ENCODE data around the gene ABCA4.
"Not testable (repeated sequence)": the region's sequence is repeated elsewhere in the genome, so short reads cannot be mapped to it uniquely, and the experiment has no call there.

ABCA4 gene

GRCh38 chr1:93979040-93979717 is 141.8 kb downstream of the ABCA4 start:
- DNase-seq (ENCODE audit: low read depth), result no peak

- DNase-seq (ENCODE audit: low read depth), result peak; percentile 24
These were observed 143.4 kb downstream of the ABCA4 start for GRCh38 chr1:93977598-93977945.

DNA sequence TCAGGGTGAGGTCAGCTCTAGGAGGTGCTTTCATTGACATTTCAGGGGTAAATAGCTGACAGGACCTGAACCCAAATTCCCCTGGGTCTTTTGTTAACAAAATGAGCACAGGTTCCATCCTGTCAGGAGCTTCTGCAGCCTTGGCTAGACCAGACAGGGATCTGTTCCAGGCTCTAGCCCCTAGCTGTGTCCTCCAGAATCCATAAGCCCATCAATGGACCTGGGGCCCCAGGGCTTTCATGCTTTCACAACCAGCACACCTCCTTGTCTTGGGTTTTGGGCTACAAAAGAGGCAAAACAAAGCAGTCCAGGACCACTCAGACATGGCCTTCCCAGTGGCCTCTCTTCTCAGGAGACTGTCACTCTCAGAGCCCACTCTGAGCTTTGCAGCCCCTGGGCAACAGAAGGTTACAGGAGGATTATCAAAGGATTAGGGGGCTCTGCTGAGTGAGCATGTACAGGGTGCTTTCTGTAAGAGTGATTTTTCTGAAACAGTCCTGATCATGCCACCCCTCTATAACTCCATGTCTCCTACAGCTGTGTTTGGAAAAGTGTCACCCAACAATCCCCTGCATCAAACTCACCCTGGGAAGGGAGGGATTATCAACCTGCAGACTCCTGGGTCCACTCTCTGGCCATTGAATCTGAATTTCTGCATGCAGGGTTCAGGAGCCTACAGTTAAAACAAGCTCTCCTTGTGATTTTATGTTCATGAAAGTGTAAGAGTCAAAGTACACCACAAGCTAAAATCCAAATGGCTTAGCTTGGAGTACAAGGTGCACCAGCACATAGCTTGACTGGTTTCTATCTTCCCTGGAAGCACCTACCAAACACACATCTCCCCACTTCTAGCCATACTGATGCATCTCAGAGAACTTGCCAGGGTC is 144.0 kb downstream of the ABCA4 start:
- DNase-seq (ENCODE audit: low read depth), result no peak

DNA sequence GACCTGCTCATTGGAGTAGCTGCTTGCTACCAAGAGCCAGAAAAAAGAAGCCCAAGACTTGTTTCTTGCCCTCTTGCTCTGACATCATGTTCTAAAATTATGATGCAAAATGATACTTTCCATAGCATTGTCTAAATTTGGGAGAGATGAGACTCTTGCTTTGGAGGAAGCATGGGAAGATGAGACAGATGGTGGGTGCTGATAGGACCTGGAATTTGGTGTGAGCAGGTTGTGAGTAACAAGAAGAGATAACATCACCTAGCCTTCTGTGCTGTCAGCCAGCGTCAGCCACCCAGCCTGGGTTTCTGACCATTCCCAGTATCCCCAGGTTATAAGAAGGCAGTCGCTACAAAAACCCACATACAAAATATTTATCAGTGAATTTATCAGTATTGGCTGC is 144.7 kb downstream of the ABCA4 start:
- DNase-seq (ENCODE audit: low read depth), result no peak

- no peak for DNase-seq (ENCODE audit: low read depth)
These were observed 148.6 kb downstream of the ABCA4 start for GRCh38 chr1:93972341-93972740.

- no peak for DNase-seq (ENCODE audit: low read depth)
These were observed 151.1 kb downstream of the ABCA4 start for GRCh38 chr1:93969887-93970286.

- DNase-seq (ENCODE audit: low read depth), result no peak
These were observed 151.6 kb downstream of the ABCA4 start for GRCh38 chr1:93969371-93969770.

DNA sequence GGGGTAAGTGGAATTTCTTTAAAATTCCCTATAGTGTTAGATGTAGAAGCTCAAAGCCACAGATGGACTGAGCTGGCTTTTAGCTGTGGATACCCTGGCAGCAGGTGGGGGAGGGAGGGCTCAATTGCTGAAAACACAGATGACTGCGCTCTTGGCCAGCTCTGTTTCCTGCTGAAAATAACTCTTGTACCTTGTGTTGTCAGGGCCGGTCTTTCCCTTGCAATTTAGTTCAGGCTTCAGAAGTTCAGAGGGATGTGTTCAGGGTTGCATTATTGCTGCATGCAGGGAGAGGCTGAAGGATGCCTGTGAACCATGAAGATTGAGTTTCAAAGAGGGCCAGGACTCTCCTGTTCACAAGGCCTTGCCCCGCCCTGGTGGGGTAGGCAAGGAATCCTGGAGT is 153.6 kb downstream of the ABCA4 start:
- DNase-seq (ENCODE audit: low read depth), result no peak

DNA sequence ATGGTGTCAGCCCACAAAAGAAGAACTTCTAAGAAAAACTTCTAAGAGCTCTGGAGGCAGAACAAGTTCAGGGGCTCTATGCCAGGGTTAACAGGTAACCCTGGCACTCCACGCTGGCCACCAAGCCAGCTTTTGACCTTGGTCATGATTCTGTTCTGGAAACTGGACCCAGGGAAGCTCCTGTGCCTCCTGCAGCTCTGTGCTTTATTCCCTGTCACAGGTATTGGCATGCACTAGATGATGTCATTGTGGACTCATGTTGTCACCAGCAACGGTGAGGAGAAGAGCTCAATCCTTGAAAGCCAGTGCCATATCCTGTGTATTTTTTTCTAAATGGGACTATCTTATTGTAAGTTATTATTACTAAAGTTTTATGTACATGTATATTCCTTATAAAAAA is 155.1 kb downstream of the ABCA4 start:
- DNase-seq (ENCODE audit: low read depth), result no peak

- DNase-seq (ENCODE audit: low read depth), result no peak
These were observed 155.7 kb downstream of the ABCA4 start for GRCh38 chr1:93965256-93965655.

- no peak for DNase-seq (ENCODE audit: low read depth)
These were observed 156.2 kb downstream of the ABCA4 start for GRCh38 chr1:93964777-93965200.

GRCh38 chr1:93964096-93964776 is 156.7 kb downstream of the ABCA4 start:
- no peak for DNase-seq (ENCODE audit: low read depth)

DNA sequence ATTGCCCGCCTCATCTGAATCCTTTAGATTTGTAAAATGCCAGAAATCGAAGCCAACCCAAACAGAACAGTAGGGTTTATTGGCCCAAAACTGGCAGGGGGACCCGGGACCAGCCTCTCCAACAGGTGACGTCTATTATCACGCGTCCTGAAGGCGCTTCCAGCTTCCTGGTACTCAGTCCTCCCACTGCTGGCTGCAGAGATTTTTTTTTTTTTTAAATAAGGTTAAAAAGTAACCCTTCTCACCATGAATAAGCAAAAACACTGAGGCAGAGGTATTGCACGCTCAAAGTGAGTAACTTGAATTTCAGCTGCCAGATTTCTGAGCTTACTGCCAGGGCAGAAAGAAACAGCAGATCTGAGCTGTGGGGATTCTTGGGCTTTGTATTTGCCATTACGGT is 157.4 kb downstream of the ABCA4 start:
- DNase-seq (ENCODE audit: low read depth), result no peak

DNA sequence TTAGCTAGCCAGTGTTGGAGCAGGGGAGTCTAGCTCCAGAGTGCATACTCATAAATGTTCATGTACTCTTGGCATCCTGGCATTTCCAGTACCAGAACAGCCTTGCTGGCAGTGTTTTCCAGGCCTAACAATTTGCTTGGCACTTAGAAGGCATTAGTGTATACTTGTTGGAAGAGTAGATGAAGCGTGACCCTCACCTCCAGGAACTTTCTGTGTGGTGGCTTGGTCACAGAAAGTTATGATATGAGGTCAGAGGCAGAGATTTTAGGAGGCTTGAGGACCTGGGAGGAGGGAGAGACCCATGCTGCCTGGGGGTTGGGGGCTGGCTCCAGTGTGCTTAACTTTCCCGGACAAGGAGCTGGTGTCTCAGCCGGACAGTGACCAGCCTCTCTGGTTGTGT is 159.0 kb downstream of the ABCA4 start:
- DNase-seq (ENCODE audit: low read depth), result no peak

- no peak for DNase-seq (ENCODE audit: low read depth)
These were observed 159.5 kb downstream of the ABCA4 start for GRCh38 chr1:93961443-93961842.

GRCh38 chr1:93960641-93961147 is 160.3 kb downstream of the ABCA4 start:
- DNase-seq (ENCODE audit: low read depth), result no peak

DNA sequence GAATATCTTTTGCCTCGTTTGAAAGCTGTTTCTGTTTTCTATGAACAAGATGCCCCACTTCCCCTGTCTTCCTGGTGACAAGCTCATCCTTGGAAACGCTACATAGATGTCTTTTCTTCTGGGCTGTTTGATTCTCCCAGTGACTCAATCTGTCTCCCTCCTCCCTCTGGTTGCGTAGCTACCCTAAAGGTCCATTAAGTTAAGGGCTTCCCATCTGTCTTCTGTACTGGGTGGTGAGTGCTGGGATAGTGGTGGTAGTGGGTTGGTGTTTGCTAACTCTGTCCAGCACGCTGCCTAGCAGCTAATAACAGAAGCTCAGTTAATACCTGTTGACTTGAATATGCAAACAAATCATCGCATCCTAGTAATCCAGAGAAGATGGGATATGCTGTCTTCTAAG is 161.5 kb downstream of the ABCA4 start:
- no peak for DNase-seq (ENCODE audit: low read depth)

- no peak for DNase-seq (ENCODE audit: low read depth)
These were observed 162.2 kb downstream of the ABCA4 start for GRCh38 chr1:93958726-93959100.

- no peak for DNase-seq (ENCODE audit: low read depth)
These were observed 162.8 kb downstream of the ABCA4 start for GRCh38 chr1:93958032-93958725.

DNA sequence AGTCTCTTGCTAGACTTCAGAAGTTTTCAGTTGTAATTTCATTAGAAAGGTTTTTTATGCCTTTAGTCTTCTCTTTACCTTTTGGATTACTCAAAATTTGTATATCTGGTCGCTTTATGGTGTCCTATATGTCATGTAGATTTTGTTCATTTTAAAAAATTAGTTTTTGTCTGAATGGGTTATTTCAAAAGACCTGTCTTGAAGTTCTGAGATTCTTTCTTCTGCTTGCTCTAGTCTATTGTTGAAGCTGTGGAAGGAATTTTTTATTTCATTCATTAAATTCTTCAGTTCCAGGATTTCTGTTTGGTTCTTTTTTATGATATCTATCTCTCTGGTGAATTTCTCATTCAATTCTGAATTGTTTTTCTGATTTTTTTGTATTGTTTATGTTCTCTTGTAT is 165.2 kb downstream of the ABCA4 start:
- no peak for DNase-seq (ENCODE audit: low read depth)

DNA sequence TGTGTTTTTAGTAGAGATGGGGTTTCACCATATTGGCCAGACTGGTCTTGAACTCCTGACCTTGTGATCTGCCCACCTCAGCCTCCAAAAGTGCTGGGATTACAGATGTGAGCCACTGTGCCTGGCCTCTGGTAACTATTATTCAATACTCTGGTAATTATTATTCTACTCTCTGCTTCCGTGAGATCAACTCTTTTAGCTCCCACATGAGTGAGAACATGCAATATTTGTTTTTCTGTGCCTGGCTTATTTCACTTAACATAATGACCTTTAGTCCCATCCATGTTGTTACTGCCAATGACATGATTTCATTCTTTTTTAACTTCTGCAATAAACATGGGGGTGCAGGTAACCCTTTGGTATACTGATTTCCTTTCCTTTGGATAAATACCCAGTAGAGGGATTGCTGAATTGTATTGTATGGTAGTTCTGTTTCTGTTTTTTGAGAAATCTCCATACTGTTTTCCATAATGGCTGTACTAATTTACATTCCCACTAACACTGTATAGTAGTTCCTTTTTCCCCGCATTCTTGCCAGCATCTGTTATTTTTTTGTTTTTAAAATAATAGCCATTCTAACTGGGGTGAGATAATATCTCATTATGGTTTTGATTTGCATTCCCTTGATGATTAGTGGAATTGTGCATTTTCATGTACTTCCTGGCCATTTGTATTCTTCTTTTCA is 173.8 kb downstream of the ABCA4 start:
- not testable (repeated sequence) for DNase-seq (ENCODE audit: low read depth)

Measured in GM04504 (cell line).